GM21619 (cell line): ENCODE data around the gene COX18.

Experiments
- ATAC-seq: cut with Tn5 transposase; IDR thresholded peaks from one replicate; pipeline ENCODE4 v1.9.1; 2021; ENCODE audit not compliant: unreplicated experiment

COX18 gene

GRCh38 chr4:73053974-73054480, 15.5 kb downstream of the COX18 start:
- no peak for ATAC-seq

GRCh38 chr4:73053076-73053475, 16.4 kb downstream of the COX18 start:
- no peak for ATAC-seq

DNA sequence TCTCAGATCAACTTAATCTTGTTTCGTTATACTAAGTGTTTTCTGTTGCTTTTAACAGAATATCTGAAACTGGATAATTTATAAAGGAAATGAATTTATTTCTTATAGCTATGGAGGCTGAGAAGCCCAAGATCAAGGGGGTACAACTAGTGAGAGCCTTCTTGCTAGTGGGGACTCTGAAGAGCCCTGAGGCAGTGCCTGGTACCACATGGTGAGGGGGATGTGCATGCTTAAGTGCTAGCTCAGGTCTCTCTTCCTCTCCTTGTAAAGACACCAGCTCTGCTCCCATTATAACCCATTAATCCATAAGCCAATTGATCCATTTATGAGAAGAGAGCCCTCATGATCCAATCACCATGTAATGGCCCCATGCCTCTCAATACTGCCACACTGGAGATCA, 17.9 kb downstream of the COX18 start:
- ATAC-seq: no peak

DNA sequence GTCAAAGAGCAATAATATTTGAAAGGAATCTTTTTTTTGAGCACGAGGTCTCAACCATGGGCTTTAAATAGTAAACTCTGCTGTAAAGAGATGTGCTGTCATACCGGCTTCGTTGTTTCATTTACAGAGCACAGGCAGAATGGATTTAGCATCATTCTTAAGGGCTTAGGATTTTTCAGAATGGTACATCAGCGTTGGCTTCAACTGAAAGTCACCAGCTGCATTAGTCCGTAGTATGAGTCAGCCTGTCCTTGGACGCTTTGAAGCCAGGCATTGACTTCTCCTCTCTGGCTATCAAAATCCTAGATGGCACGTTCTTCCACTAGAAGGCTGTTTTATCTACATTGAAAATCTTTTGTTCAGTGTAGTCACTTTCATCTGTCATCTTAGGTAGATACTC, 23.6 kb downstream of the COX18 start:
- no peak for ATAC-seq

DNA sequence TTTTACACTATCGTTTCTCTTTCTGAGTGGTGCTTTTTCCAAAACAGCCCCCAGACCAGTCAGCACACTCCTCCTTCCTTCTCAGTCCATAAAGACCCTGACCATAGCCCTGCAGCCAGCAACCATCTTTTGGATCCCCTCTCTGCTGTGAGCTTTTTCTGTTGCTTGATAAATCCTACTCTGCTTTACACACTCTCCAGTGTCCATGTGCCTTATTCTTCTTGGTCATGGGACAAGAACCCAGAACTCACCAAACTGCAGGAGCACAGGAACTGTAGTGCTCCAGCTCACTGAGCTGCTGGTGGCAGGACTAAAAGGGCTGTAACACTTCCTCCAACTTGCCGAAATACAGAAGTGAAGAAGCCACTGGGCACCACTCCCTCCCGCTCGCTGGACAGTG, 32.5 kb downstream of the COX18 start:
- ATAC-seq: no peak

- ATAC-seq: no peak
Observed at GRCh38 chr4:73036123-73036522, 33.4 kb downstream of the COX18 start.

DNA sequence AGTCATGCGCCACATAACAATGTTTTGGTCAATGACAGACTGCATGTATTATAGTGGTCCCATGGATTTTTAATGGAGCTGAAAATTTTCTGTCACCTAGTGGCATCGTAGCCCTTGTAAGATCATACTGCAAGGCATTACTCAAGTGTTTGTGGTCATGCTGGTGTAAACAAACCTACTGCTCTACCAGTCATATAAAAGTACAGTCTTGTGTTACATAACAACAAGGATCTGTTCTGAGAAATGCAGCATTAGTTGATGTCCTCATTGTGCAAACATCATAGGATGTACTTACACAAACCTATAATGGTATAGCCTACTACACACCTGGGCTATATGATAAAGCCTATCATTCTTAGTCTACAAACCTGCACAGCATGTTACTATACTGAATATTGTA, 34.6 kb downstream of the COX18 start:
- ATAC-seq: no peak

DNA sequence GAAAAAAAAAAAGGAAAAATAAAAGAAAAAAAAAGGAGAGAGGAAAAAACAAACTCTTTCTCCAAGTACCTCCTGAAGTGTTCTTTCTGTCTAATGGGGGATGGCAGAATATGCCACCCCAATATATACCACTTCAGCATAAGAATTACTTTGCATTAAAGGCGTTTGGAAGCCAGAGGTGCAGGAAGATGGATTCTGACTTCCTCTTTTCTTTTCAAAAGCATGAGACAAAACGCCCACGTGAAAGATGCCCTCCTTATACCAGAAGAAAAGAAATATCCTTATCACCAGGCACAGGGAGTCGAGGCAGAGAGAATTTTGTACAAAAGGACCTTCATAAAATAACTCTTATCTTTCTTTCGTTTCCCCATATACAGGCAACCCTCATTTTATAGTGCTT, 40.9 kb downstream of the COX18 start:
- ATAC-seq: no peak

GRCh38 chr4:73021634-73022033, 47.9 kb downstream of the COX18 start:
- peak; percentile 67 for ATAC-seq

- no peak for ATAC-seq
Observed at GRCh38 chr4:73019462-73020047, 50.0 kb downstream of the COX18 start.

DNA sequence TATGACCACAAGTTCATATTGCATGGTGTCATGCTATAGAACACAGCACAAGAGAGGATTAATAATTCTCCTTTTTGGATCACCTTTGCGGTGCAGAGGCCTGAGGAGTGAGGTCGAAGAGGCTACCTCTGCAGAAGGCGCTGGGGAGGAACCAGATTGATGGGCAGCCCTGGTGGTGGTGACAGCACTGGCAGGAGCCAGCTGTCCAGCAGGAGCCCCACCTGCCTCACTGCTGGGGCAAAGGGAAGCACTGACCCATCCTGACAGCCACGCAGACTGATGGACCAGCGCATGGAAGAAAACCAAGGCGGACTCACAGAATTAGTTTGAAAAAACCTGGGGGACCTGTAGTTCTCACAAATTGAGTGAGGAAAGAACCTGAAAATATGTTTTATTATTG, 50.9 kb downstream of the COX18 start:
- no peak for ATAC-seq

GRCh38 chr4:73013310-73013709, 56.2 kb downstream of the COX18 start:
- no peak for ATAC-seq

DNA sequence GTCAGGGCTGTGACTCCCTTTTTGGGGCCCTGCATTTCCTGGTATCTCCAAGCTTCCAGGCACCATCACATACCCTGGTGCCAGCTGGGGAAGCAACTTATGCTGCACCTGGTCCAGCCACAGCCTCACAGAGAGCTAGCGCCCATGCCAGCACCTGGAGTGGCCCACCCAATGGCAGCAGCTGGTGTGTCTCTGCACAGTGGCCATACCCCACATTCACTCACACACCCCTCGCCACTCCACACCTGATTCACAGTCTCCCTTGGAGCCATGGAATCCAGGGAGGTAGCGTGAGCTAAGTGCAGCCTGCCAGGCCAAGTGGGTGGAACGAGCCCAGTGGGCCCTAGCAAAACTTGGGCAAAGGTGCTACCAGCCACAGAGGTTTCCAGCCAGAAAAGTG, 56.8 kb downstream of the COX18 start:
- no peak for ATAC-seq

DNA sequence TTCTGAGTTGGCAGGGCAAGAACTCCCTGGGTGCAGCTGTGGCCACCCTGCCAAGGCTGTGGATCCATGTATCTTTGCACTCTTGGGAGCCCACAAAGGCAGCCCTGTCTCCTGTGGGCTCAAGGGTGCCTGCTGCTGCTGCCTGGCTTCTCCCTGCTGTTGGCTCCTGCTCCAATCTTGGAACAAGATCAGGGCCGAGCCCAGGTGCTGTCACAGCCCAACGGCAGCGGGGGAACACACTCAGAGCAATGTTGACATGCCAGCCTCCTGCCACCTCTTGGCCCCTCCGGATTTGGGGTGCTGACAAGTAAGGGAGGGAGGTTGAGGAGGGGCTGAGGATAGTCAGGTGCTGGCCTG, 57.9 kb downstream of the COX18 start:
- no peak for ATAC-seq

GRCh38 chr4:73010789-73011628, 58.5 kb downstream of the COX18 start:
- no peak for ATAC-seq

DNA sequence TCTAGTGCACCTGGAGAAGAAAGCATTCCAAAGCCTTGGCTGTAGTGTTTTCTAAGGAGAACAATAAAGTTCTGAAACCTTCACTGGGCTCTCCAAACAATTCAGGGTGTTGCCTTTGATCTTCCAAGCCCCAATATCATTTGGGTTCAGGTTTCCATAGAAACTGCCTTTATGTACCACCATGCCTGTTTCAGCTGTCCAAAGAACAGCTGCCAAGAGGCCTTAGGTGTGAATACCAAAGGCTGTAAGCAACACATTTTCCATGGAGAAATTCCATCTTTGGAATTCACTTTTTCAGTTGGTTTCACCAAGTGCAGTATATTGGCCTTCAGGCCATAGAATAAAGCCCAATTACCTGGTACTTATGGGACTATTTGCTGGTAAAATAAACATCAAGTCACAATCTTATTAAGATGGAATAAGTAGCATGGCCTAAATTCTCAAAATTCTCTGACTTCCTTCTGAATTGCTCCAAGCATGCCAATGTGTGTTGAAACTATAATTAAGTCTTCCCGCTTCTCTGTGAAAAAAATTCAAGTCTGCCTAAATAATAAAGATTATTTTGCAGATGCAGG, 61.9 kb downstream of the COX18 start:
- ATAC-seq: no peak

DNA sequence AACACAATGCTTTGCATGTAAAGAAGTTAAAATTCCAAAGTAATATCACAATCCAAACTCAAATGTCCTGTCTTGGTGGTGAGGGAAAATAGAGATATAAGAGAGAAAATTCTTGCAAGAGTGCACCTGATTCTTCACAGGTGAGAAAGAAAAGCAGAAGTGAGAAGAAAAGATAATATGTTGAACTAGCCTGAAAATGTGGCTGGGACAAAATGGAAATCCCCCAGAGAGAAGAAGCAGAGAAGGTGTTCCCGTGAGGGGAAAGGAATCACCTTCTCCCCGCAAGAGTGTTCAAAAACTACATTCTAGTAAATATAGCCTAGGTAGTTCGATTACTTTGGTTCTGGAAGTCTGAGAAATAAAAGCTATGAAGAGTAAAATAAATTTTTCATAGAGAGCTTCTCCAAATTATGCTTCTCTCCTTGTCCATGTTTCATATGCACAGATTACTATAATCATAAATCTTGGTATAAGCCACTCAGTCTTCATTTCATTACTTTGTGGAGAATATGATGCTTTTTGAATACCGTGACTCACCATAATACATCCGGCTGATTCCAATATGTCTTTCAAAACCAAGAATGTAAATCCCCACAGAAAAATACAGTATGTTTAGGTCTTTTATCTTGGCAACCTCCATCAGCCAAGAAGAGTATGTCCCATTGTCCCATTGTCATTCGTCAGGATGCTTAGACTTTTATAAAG, 63.1 kb downstream of the COX18 start:
- ATAC-seq: peak; percentile 71

DNA sequence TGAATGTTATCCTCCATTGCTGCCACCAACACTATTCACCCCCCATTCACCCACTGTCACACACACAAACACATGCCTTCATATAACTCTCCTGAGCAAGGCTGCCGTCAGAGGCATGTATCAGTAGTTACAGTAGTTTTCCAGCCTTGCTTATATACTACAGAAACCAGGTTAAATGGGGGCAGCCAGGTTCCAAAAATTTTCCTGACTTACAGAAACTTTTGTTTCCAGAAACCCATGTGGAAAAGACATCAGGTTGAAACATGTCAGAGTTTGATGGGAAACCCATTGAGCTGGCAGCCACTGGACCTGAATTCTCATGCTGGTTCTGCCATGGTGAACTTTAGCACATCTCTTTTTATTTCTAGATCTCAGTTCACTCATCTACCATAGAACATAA, 64.0 kb downstream of the COX18 start:
- ATAC-seq: no peak
